Hematopoietic multipotent progenitor cell treated with erythropoietin and hydrocortisone succinate and interleukin-3 and kit ligand, for 15 days (in vitro differentiated cells): ENCODE data around the gene AK4.
"Not testable (repeated sequence)": the region's sequence is repeated elsewhere in the genome, so short reads cannot be mapped to it uniquely, and the experiment has no call there.

Source experiments
- DNase-seq: peaks from one replicate; pipeline ENCODE4 v3.0.0-alpha.2; 2015; ENCODE audit warnings: low spot score

Gene AK4

GRCh38 chr1:65148178-65148547, at the start of gene AK4:
Gene AK4 (plus strand): TSS chr1:65148203. CDS start chr1:65148408, 205 bp downstream.
- DNase-seq: not testable (repeated sequence)

GRCh38 chr1:65103807-65104206, 44.2 kb upstream of the AK4 start:
- no peak for DNase-seq

GRCh38 chr1:65104854-65105534, 43.0 kb upstream of the AK4 start:
- no peak for DNase-seq

GRCh38 chr1:65105596-65105995, 42.4 kb upstream of the AK4 start:
- DNase-seq: no peak

GRCh38 chr1:65108025-65108642, 39.9 kb upstream of the AK4 start:
- no peak for DNase-seq

- no peak for DNase-seq
These were observed 38.5 kb upstream of the AK4 start for GRCh38 chr1:65109487-65109886.

GRCh38 chr1:65112811-65113210, 35.2 kb upstream of the AK4 start:
- DNase-seq: no peak

- DNase-seq: no peak
These were observed 34.7 kb upstream of the AK4 start for GRCh38 chr1:65113298-65113697.

- DNase-seq: no peak
These were observed 33.7 kb upstream of the AK4 start for GRCh38 chr1:65114322-65114721.

GRCh38 chr1:65119951-65120350, 28.1 kb upstream of the AK4 start:
- no peak for DNase-seq

GRCh38 chr1:65129104-65129503, 18.9 kb upstream of the AK4 start:
- not testable (repeated sequence) for DNase-seq

- DNase-seq: no peak
These were observed 9.5 kb upstream of the AK4 start for GRCh38 chr1:65138524-65138923.

GRCh38 chr1:65139793-65140192, 8.2 kb upstream of the AK4 start:
- DNase-seq: not testable (repeated sequence)

GRCh38 chr1:65141394-65141793, 6.6 kb upstream of the AK4 start:
- DNase-seq: no peak

- no peak for DNase-seq
These were observed 6.1 kb upstream of the AK4 start for GRCh38 chr1:65141918-65142317.

- DNase-seq: not testable (repeated sequence)
These were observed 4.8 kb upstream of the AK4 start for GRCh38 chr1:65143112-65143658.

- DNase-seq: no peak
These were observed 1.0 kb upstream of the AK4 start for GRCh38 chr1:65146908-65147423.

- peak; percentile 31 for DNase-seq
These were observed 402 bp upstream of the AK4 start for GRCh38 chr1:65147424-65148177.

GRCh38 chr1:65148548-65149350, 746 bp downstream of the AK4 start:
- peak; percentile 52 for DNase-seq

- DNase-seq: no peak
These were observed 1.5 kb downstream of the AK4 start for GRCh38 chr1:65149351-65150107.

GRCh38 chr1:65150108-65150463, 2.1 kb downstream of the AK4 start:
- no peak for DNase-seq
